Hair follicle dermal papilla cell (primary cell): ENCODE data around the gene NDP. TPM values are rescaled to one million over a fixed set of nuclear protein-coding genes. Genes with fewer than 3 reads are reported as not detected.

ENCODE experiments used
- total RNA-seq: library from RNA; depleted of rRNA; stranded (reverse); fragments of >200 nt; gene quantifications from 2 replicates; pipeline ENCODE4 v1.2.3, GENCODE V29; 2012

NDP gene, protein sequence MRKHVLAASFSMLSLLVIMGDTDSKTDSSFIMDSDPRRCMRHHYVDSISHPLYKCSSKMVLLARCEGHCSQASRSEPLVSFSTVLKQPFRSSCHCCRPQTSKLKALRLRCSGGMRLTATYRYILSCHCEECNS
- total RNA-seq: 0.85 and 2.8 TPM in 2 replicates

DNA sequence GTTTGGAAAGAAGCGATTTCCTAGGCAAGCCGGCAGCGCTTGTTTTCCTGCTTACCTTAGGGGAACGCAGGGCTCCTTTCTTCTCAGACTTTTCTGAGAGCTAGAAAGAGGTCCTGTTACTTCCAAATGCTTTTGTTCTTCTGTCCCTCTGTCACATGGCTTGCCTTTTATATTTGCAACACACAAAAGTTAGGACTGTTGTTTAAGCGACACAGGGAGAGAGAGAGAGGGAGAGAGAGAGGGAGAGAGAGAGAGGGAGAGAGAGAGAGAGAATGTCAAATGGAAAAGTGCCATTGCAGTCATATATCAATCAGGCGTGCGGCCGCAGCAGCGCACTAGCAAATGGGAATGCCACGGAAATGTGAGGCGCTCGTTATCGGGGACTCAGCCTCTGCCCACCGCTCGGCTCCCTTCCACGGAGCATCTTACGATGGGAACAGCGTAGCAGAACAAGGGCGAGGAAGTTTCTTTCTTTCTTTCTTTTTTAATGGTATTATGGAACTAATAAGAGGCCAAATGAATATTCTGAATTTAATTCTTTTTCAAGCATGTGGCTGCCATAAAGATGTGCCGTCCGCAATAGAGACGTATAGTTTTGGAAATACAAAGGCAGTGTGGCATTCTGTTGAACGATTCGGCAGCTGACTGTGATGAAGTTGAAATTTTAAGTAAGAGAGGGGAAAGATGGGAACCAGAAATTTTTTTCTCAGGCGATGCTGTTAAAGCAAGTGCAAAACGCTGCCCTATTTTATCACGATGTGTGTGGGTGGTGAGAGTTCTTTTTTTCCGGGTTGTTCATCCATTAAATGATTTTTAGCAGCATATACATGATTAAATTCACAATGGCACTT lies at the start of gene NDP:
Gene NDP, minus strand, starts transcription at position 142 of the 851 bp plus-strand sequence. CDS start 14,745 bp downstream, outside the sequence.

Other genes starting within 250 kb of the NDP start
- gene MAOB, start 90.9 kb downstream of the NDP start, total RNA-seq: under 0.01 and 0.24 TPM in 2 replicates